ENCODE results near the gene SEC22A.

DNA sequence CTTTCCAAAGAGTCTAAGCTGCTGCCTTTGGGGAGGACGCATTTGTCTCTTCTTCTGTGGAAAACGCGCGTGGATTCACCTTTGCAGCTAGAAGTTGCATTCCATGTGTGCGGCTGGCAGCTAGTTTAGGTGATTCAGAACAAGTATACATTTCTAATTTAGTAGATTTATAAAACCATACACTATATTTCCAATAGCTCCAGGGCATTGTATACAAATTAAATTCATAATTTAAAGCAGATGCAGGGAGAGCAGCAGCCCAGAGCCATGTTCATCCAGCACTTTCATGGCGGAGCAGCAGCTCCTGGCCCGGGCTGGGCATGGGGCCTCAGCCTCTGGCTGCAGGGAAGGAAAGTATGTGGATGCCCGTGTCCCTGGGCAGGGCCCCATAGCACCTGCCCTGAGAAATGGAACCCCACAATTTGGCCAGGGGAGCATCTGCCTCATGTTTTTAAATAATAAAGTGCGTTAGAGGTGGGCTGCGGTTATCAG is 42.8 kb upstream of the SEC22A start:
- TF ChIP-seq, protein P1, sequence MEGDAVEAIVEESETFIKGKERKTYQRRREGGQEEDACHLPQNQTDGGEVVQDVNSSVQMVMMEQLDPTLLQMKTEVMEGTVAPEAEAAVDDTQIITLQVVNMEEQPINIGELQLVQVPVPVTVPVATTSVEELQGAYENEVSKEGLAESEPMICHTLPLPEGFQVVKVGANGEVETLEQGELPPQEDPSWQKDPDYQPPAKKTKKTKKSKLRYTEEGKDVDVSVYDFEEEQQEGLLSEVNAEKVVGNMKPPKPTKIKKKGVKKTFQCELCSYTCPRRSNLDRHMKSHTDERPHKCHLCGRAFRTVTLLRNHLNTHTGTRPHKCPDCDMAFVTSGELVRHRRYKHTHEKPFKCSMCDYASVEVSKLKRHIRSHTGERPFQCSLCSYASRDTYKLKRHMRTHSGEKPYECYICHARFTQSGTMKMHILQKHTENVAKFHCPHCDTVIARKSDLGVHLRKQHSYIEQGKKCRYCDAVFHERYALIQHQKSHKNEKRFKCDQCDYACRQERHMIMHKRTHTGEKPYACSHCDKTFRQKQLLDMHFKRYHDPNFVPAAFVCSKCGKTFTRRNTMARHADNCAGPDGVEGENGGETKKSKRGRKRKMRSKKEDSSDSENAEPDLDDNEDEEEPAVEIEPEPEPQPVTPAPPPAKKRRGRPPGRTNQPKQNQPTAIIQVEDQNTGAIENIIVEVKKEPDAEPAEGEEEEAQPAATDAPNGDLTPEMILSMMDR (IDR thresholded peaks at IDR 0.05) = no peak
- TF ChIP-seq POLR2AphosphoS5 (IDR thresholded peaks at IDR 0.05; ENCODE audit: insufficient read depth in 1 of 2, low read depth in 1 of 2) (no peak), POLR2A (IDR thresholded peaks at IDR 0.05) (no peak)
